B cell (primary cell): Measurements from ENCODE around the gene ZNF469. TPM values are rescaled to one million over a fixed set of nuclear protein-coding genes. Genes with fewer than 3 reads are reported as not detected.

Experiments used
- ATAC-seq: fragments of 200-7000 bp; cut with Tn5 transposase; one replicate; pipeline ENCODE4 v1.10.0; 2021; ENCODE audit warnings: low read depth, mild to moderate bottlenecking, moderate number of reproducible peaks, moderate library complexity
- CTCF ChIA-PET: fragments of 350-600 bp; sonication (Branson Sonifier 250); formaldehyde crosslinking; loops from one replicate; lab custom pipeline; 2021; ENCODE audit warnings: antibody characterized with exemption, inconsistent platforms; lab: Charles Lee
- POLR2A ChIA-PET: fragments of 350-600 bp; sonication (Branson Sonifier 250); formaldehyde crosslinking; loops from one replicate; lab custom pipeline; 2021; ENCODE audit warnings: antibody characterized with exemption; lab: Charles Lee
- DNase-seq: peaks from one replicate; pipeline ENCODE4 v3.0.0; 2013
- H2AFZ ChIP-seq: 2 replicates; pipeline ENCODE4 v1.6.1; 2012; ENCODE audit warnings: mild to moderate bottlenecking, low read depth, low read length; ENCODE audit not compliant: insufficient read depth, poor library complexity, severe bottlenecking
- H3K27ac ChIP-seq, 2 donors: 1 replicate in 1 of 2; 2 replicates in 1 of 2; pipeline ENCODE4 v1.5.1; 2012 to 2013; ENCODE audit warnings: low read length in 2 of 2, mild to moderate bottlenecking in 2 of 2, moderate library complexity in 1 of 2
- H3K27me3 ChIP-seq, 4 experiments: fragments of 200-600 bp in 1 of 4; sonication (generic) in 1 of 4; replicated peaks in 1 of 4; 1 replicate in 2 of 4; 2 replicates in 2 of 4; pipeline versions ENCODE4 v1.6.1 to v1.7.0; 2013 to 2016; ENCODE audit warnings: low read length in 3 of 4, mild to moderate bottlenecking in 2 of 4, mixed read lengths in 1 of 4, moderate library complexity in 1 of 4; ENCODE audit not compliant: insufficient read depth in 4 of 4, control insufficient read depth in 3 of 4; ENCODE audit errors: control extremely low read depth in 1 of 4
- H3K36me3 ChIP-seq, 2 experiments: replicated peaks in 1 of 2; 1 replicate in 1 of 2; 2 replicates in 1 of 2; pipeline versions ENCODE4 v1.6.1 to v1.7.1; 2013; ENCODE audit warnings: low read length in 1 of 2; ENCODE audit not compliant: insufficient read depth in 2 of 2, control insufficient read depth in 1 of 2; ENCODE audit errors: control extremely low read depth in 1 of 2, extremely low read depth in 1 of 2
- H3K4me1 ChIP-seq, 2 donors: fragments of 200-600 bp in 1 of 2; sonication (generic) in 1 of 2; 1 replicate in 1 of 2; 2 replicates in 1 of 2; pipeline versions ENCODE4 v1.5.1 to v1.6.1; 2013 to 2017; ENCODE audit warnings: low read length in 2 of 2; ENCODE audit not compliant: control insufficient read depth in 2 of 2, insufficient read depth in 2 of 2
- H3K4me2 ChIP-seq: replicated peaks from 2 replicates; pipeline ENCODE3; 2012; ENCODE audit warnings: mild to moderate bottlenecking, low read depth, low read length; ENCODE audit not compliant: poor library complexity, severe bottlenecking
- H3K4me3 ChIP-seq, 5 experiments: fragments of 200-600 bp in 1 of 5; sonication (generic) in 1 of 5; 1 replicate in 3 of 5; 2 replicates in 2 of 5; pipeline versions ENCODE4 v1.5.1 to v1.7.0; 2011 to 2016; ENCODE audit warnings: low read length in 4 of 5, mild to moderate bottlenecking in 4 of 5, low read depth in 2 of 5, control low read depth in 1 of 5, moderate library complexity in 1 of 5; ENCODE audit not compliant: insufficient read depth in 1 of 5; ENCODE audit errors: control extremely low read depth in 1 of 5, extremely low read depth in 1 of 5
- H3K79me2 ChIP-seq: fragments of 200-600 bp; sonication (generic); one replicate; pipeline ENCODE4 v1.6.0; 2016; ENCODE audit warnings: low read length; ENCODE audit not compliant: control insufficient read depth, insufficient read depth
- H3K9ac ChIP-seq: fragments of 200-600 bp; sonication (generic); 2 replicates; pipeline ENCODE4 v1.6.1; 2017; ENCODE audit warnings: mild to moderate bottlenecking, low read length, moderate library complexity
- H3K9me3 ChIP-seq, 3 donors: one replicate each; pipeline versions ENCODE4 v1.6.1 to v1.7.1; 2013; ENCODE audit warnings: low read length in 2 of 3; ENCODE audit not compliant: control insufficient read depth in 2 of 3, insufficient read depth in 1 of 3; ENCODE audit errors: control extremely low read depth in 1 of 3
- H4K20me1 ChIP-seq: 2 replicates; pipeline ENCODE4 v1.6.0; 2012; ENCODE audit warnings: mild to moderate bottlenecking, low read length; ENCODE audit not compliant: insufficient read depth, control insufficient read depth, poor library complexity, severe bottlenecking
- H3K27ac Mint-ChIP-seq: one replicate; pipeline ENCODE4 v1.8.0; 2021; ENCODE audit warnings: mixed read lengths
- H3K27me3 Mint-ChIP-seq: one replicate; pipeline ENCODE4 v1.8.0; 2021; ENCODE audit warnings: mixed read lengths
- H3K4me1 Mint-ChIP-seq: one replicate; pipeline ENCODE4 v1.8.0; 2021; ENCODE audit warnings: mixed read lengths
- H3K4me3 Mint-ChIP-seq: one replicate; pipeline ENCODE4 v1.8.0; 2021; ENCODE audit warnings: mixed read lengths
- H3K9me3 Mint-ChIP-seq: one replicate; pipeline ENCODE4 v1.8.0; 2022; ENCODE audit warnings: mixed read lengths; ENCODE audit not compliant: insufficient read depth
- CTCF ChIP-seq: fragments of 200-600 bp; IDR thresholded peaks from one replicate; pipeline ENCODE4 v1.8.0; 2022; ENCODE audit warnings: antibody characterized with exemption, mild to moderate bottlenecking
- EZH2 ChIP-seq: IDR thresholded peaks from 2 replicates; pipeline ENCODE4 v1.6.1; 2012; ENCODE audit warnings: borderline replicate concordance, low read depth, mild to moderate bottlenecking, moderate library complexity, low read length; ENCODE audit not compliant: insufficient read depth, poor library complexity, severe bottlenecking
- WGBS: methylation state at CpG from one replicate; pipeline ENCODE4 v1.1.5; 2013; ENCODE audit warnings: missing lambda C conversion rate; ENCODE audit not compliant: insufficient coverage; 5-methylcytosine and 5-hydroxymethylcytosine counted together
- intact Hi-C: fragments of 100-400 bp; cut with micrococcal nuclease; formaldehyde crosslinking; loops from one replicate; pipeline ENCODE4 v1.10.0; 2022
- polyA plus RNA-seq: library from polyadenylated mRNA; depleted of rRNA; stranded (reverse); fragments of >200 nt; gene quantifications from 2 replicates; pipeline ENCODE4 v1.2.3, GENCODE V29; 2012
- total RNA-seq, 2 donors: library from RNA; stranded (reverse); fragments of 120-200 nt in 1 of 2; gene quantifications; 1 replicate in 1 of 2; 2 replicates in 1 of 2; pipeline versions ENCODE4 v1.2.3 to v1.2.4, GENCODE V29; 2013 to 2022

The ZNF469 gene
- total and polyA plus RNA-seq, 2 donors (not counting 1 experiment from before 2014, with no cell fraction given), result 0.25 to 5.9 TPM

DNA sequence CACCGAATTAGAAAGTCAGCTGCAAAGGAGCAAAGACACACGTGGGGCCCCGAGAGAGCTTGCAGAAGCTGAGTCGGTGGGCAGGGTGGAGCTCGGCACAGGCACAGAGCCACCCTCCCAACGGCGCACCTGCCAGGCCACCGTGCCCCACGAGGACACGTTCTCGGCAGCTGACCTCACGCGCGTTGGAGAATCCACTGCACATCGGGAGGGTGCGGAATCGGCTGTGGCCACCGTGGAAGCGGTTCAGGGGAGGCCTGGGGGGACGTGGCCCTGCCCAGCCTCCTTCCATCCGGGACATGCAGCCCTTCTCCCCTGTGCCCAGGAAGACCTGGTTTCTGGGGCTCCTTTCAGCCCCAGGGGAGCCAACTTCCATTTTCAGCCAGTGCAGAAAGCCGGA lies 49.4 kb downstream of the ZNF469 start:
- Mint-ChIP-seq H3K27ac (no peak overlapping the region), H3K27me3 (no peaks in the 10 kb centered on the region), H3K4me3 (peak overlapping the region; percentile 84), H3K4me1 (peaks cover 10% of the 10 kb centered on the region), H3K9me3 (no peaks in the 10 kb centered on the region)
- ATAC-seq (no peak), DNase-seq (peak; percentile 20)
- Histone ChIP-seq H3K27me3 (no peaks in the 10 kb centered on the region), H2AFZ (no peak overlapping the region), H3K36me3 (no peaks in the 10 kb centered on the region), H4K20me1 (peaks cover 13% of the 10 kb centered on the region), H3K4me2 (no peak overlapping the region), H3K27ac (no peak overlapping the region), H3K9ac (no peak overlapping the region), H3K9me3 (no peaks in the 10 kb centered on the region), H3K4me3 (no peak overlapping the region), H3K79me2 (peaks cover 8% of the 10 kb centered on the region), H3K4me1 (peaks cover 15 to 17% of the 10 kb centered on the region in 2 donors)
- ChIA-PET CTCF (no interaction called here), POLR2A (no interaction called here)
- intact Hi-C loops, result loop anchor here (5.0 to 10.0 kb wide), 2 partner anchors 405 to 557 kb away; no protein-coding TSS in a partner anchor
- TF ChIP-seq CTCF, result no peak
- TF ChIP-seq EZH2, result no peak
- WGBS, result 96% methylated on average over 22 of the region's 22 CpGs

Other genes with a start within 250 kb of the ZNF469 start
- gene ZFPM1, start 70.3 kb downstream of the ZNF469 start, total RNA-seq, result 32.2 and 34.6 TPM in 2 replicates
- gene ZFPM1, start 70.3 kb downstream of the ZNF469 start, polyA plus RNA-seq, result 2.3 and 4.3 TPM in 2 replicates
- 74.2 and 84.1 TPM in 2 replicates for gene ZC3H18, start 187.4 kb downstream of the ZNF469 start, total RNA-seq
- gene ZC3H18, start 187.4 kb downstream of the ZNF469 start, polyA plus RNA-seq, result 40.4 and 63.5 TPM in 2 replicates